Sigmoid colon (tissue), 4 donors: ENCODE measurements around the gene KIF3C.

Source experiments
- CTCF ChIP-seq, 4 experiments: fragments of 450-650 bp in 3 of 4; fragments of 200-600 bp in 1 of 4; IDR thresholded peaks; one replicate each; pipeline ENCODE4 v1.5.1; 2016 to 2019; ENCODE audit warnings: antibody characterized with exemption in 4 of 4, mild to moderate bottlenecking in 3 of 4, moderate library complexity in 2 of 4
- EP300 ChIP-seq, 4 donors: sonication (generic); formaldehyde crosslinking; IDR thresholded peaks; one replicate each; pipeline ENCODE4 v1.6.1; 2017; ENCODE audit warnings: antibody characterized with exemption in 4 of 4
- POLR2A ChIP-seq, 2 donors: fragments of 450-650 bp; IDR thresholded peaks; one replicate each; pipeline ENCODE4 v1.6.1; 2016; ENCODE audit warnings: antibody characterized with exemption in 2 of 2, mild to moderate bottlenecking in 2 of 2, moderate library complexity in 2 of 2

- TF ChIP-seq POLR2A (IDR thresholded peaks at IDR 0.05) (no peak), CTCF (IDR thresholded peaks at IDR 0.05) (no peak), EP300 (IDR thresholded peaks at IDR 0.05) (no peak)
Measured at GRCh38 chr2:25980951-25981350, 1.3 kb downstream of the KIF3C start.
